Activated T-cell treated with anti-CD3 and anti-CD28 coated beads, Interleukin-2, amount 50 U/mL, for 4 hours (primary cell): ENCODE results near the gene BMPR1B. TPM values are rescaled to one million over a fixed set of nuclear protein-coding genes. Genes with fewer than 3 reads are reported as not detected.
"Not testable (repeated sequence)": the region's sequence is repeated elsewhere in the genome, so short reads cannot be mapped to it uniquely, and the experiment has no call there.

ENCODE experiments used
- ATAC-seq, 2 donors: fragments of 200-7000 bp; cut with Tn5 transposase; one replicate each; pipeline ENCODE4 v1.10.0; 2021
- DNase-seq: peaks from one replicate; pipeline ENCODE4 v3.0.0-alpha.2; 2020
- H3K27me3 Mint-ChIP-seq: one replicate; pipeline ENCODE4 v1.8.0; 2021; ENCODE audit warnings: low read depth, mixed read lengths
- H3K36me3 Mint-ChIP-seq: one replicate; pipeline ENCODE4 v1.8.0; 2022; ENCODE audit warnings: mixed read lengths; ENCODE audit not compliant: insufficient read depth
- H3K4me1 Mint-ChIP-seq: one replicate; pipeline ENCODE4 v1.8.0; 2021; ENCODE audit warnings: low read depth, mixed read lengths
- H3K4me3 Mint-ChIP-seq: one replicate; pipeline ENCODE4 v1.8.0; 2021; ENCODE audit warnings: mild to moderate bottlenecking, moderate library complexity, mixed read lengths
- H3K9me3 Mint-ChIP-seq: one replicate; pipeline ENCODE4 v1.8.0; 2021; ENCODE audit warnings: mixed read lengths
- total RNA-seq, 3 donors: library from RNA; stranded (reverse); gene quantifications; one replicate each; pipeline ENCODE4 v1.2.1, GENCODE V29; 2021

BMPR1B gene
- total RNA-seq, 3 donors from 2014 or later: not detected

DNA sequence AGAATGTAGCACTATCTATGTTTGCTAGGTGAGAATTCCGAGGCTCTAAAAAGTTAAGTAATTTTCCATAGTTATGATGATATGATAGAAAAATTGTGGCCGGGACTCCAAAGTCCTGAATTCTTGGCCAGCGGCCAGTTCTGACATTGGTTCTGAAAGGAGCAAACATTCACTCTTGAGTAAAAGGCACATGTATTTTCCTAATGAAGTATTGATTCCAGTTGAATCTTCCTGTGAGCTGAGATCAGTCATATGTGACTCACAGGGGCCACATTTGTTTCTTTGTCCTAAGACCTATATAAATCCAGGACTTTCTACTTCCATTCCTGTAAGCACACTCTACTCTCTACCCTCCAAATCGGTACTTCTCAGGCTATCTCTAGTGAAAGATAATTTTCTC is 349.9 kb downstream of the BMPR1B start:
- Mint-ChIP-seq H3K9me3 (no peaks in the 10 kb centered on the region), H3K4me3 (no peak overlapping the region), H3K4me1 (no peaks in the 10 kb centered on the region), H3K36me3 (no peaks in the 10 kb centered on the region), H3K27me3 (no peaks in the 10 kb centered on the region)
- ATAC-seq (no peak), DNase-seq (no peak)

DNA sequence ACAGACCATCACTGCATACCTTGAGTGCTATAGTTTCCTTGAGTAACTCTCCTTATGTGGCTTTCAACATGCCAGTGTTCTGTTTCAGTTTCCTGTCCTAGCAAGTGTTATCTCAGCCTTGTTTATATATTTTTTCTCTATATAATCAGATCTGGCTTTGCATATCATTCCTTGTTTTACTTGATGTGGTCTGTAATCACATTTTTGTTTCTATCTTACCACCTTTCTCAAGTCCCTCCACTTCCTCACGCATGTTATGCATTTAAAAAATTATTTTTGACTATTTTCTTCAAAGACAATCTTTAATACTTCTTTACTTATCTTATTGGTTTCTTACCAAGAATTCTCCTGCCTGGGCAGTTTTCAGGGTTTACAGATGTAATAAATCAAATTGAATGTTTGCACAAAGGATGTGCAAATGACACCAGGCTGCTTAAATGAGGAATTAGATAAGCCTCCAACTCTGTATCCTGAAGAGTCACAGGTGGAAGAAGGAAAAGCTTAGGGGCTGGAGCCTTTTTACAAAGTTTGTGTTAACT is 351.2 kb downstream of the BMPR1B start:
- ATAC-seq: no peak
- no peaks in the 10 kb centered on the region for H3K9me3 Mint-ChIP-seq
- no peaks in the 10 kb centered on the region for H3K4me1 Mint-ChIP-seq
- H3K4me3 Mint-ChIP-seq: no peak overlapping the region
- DNase-seq: no peak
- H3K36me3 Mint-ChIP-seq: no peaks in the 10 kb centered on the region
- H3K27me3 Mint-ChIP-seq: no peaks in the 10 kb centered on the region

DNA sequence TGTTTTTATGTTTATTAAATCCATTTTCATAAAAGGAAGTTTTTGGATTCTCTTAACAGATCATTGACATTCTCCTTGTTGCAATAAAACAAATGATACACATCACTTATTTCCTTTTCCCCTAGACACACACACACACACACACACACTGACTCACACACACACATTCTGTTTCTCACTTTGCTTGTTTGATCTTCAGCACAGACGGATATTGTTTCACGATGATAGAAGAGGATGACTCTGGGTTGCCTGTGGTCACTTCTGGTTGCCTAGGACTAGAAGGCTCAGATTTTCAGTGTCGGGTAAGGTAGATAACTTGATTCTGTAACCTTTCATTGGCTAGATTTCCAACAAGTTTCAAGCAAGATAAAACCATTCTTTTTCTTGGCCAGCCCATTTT is 356.8 kb downstream of the BMPR1B start:
- DNase-seq: no peak
- ATAC-seq: no peak
- Mint-ChIP-seq H3K4me3 (no peak overlapping the region), H3K27me3 (no peaks in the 10 kb centered on the region), H3K4me1 (no peaks in the 10 kb centered on the region), H3K9me3 (no peaks in the 10 kb centered on the region), H3K36me3 (no peaks in the 10 kb centered on the region)

DNA sequence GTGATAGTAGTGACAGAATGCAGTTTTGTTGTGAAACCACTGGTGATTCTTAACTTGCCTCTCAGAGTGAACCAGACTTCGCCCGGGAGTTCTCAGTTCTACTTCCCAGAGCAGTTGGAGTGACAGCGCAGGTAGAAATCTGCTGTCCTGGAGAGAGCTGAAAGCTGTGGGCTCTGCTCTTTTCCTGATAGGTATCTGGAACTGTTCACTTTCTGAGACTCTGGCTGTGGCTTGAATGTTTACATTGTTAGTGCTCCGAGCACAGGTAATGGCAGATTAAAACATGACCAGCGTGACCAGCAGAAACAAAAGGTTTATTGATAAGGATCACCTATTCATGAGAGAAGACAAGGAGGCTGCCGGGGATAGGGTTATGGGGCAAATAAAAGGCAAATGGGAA is 360.7 kb downstream of the BMPR1B start:
- Mint-ChIP-seq H3K9me3 (no peaks in the 10 kb centered on the region), H3K4me1 (no peaks in the 10 kb centered on the region), H3K4me3 (no peak overlapping the region), H3K36me3 (no peaks in the 10 kb centered on the region), H3K27me3 (peaks cover 2% of the 10 kb centered on the region)
- ATAC-seq: no peak
- DNase-seq: no peak

DNA sequence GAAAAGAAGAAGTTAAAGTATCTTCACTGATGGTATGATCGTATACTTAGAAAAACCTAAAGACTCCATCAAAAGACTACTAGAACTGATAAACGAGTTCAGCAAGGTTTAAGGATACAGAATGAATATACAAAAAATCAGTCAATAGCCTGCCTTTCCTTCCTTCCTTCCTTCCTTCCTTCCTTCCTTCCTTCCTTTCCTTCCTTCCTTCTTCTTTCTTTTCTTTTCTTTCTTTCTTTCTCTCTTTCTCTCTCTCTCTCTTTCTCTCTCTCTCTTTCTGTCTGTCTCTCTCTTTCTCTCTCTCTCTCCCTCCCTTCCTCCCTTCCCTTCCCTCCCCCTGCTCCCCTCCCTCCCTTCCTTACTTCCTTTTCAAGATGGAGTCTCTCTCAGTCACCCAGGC is 362.7 kb downstream of the BMPR1B start:
- Mint-ChIP-seq H3K9me3 (no peaks in the 10 kb centered on the region), H3K27me3 (peaks cover 2% of the 10 kb centered on the region), H3K36me3 (no peaks in the 10 kb centered on the region), H3K4me3 (no peak overlapping the region), H3K4me1 (no peaks in the 10 kb centered on the region)
- ATAC-seq (no peak), DNase-seq (no peak)

DNA sequence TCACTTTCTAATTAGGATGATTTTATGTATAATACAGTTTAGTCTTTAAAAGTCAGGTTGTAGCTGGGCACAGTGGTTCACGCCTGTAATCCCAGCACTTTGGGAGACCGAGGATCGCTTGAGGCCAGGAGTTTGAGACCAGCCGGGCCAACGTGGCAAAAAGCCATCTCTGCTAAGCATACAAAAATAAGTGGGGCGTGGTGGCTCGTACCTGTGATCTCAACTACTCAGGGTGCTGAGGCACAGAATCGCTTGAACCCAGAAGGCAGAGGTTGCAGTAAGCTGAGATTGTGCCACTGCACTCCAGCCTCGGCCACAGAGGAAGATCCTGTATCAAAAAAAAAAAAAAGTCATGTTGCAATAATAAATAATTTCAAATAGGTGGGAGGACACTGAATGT is 364.2 kb downstream of the BMPR1B start:
- Mint-ChIP-seq H3K9me3 (no peaks in the 10 kb centered on the region), H3K27me3 (peaks cover 2% of the 10 kb centered on the region), H3K4me3 (no peak overlapping the region), H3K4me1 (no peaks in the 10 kb centered on the region), H3K36me3 (no peaks in the 10 kb centered on the region)
- DNase-seq: no peak
- ATAC-seq: no peak

DNA sequence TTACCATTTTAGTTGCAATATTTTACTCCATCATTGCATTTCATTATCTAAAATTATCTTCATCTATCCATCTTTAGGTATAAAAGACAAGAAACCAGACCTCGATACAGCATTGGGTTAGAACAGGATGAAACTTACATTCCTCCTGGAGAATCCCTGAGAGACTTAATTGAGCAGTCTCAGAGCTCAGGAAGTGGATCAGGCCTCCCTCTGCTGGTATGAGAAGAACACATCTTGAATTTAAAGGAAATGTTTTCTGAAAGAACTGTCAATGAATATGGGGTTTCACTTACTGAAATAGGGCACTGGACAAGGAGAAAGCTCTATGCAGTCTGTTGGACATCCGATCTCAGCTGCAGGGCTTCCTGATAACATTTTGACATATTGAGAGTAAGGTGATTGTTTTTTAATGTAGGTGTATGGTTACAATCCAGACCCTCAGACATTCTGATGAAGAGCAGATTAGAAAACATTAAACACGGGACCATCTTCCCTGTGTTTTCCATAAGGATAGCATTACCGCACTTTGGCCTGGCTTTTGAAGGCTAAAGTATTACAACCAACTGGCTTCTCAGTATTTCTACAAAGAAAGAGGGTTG is 367.2 kb downstream of the BMPR1B start:
- Mint-ChIP-seq H3K27me3 (peaks cover 2% of the 10 kb centered on the region), H3K4me1 (no peaks in the 10 kb centered on the region), H3K4me3 (no peak overlapping the region), H3K36me3 (no peaks in the 10 kb centered on the region), H3K9me3 (no peaks in the 10 kb centered on the region)
- no peak for DNase-seq
- ATAC-seq: no peak

DNA sequence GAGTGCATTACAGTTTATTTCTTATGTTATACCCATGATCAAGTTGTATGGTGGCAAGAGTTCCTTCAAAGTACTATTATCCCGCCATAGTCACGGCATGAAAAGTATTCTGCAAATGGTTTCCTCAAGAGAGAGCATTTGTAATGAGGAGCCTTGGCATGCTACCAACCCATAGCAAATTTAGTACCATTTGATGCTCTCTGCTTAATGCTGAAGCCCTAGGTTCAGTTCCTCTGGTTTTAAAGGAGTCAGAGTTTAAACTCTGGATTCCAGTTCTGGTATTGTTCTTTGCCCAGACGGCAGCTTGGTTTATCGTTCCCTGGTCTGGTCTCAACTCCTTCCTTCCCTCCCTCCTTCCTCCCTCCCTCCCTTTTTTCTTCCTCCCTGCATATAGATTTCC is 371.3 kb downstream of the BMPR1B start:
- Mint-ChIP-seq H3K36me3 (no peaks in the 10 kb centered on the region), H3K9me3 (no peaks in the 10 kb centered on the region), H3K27me3 (peaks cover 1% of the 10 kb centered on the region), H3K4me1 (no peaks in the 10 kb centered on the region), H3K4me3 (no peak overlapping the region)
- ATAC-seq (no peak), DNase-seq (no peak)

DNA sequence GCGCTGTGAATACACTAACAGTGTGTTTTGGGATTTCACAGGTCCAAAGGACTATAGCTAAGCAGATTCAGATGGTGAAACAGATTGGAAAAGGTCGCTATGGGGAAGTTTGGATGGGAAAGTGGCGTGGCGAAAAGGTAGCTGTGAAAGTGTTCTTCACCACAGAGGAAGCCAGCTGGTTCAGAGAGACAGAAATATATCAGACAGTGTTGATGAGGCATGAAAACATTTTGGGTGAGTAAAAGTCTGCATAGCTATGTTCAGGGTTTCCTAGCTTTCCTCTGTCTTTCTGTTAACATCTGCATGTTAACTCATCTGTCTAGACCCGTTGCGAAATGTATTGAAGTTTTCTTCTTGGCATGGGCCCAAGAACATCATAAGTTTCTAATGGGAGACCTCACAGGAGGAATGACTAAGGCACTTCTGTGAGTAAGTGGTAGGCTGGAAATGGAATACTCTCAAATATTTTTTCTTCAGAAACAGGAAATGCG is 372.1 kb downstream of the BMPR1B start:
- H3K4me3 Mint-ChIP-seq: no peak overlapping the region
- no peaks in the 10 kb centered on the region for H3K9me3 Mint-ChIP-seq

DNA sequence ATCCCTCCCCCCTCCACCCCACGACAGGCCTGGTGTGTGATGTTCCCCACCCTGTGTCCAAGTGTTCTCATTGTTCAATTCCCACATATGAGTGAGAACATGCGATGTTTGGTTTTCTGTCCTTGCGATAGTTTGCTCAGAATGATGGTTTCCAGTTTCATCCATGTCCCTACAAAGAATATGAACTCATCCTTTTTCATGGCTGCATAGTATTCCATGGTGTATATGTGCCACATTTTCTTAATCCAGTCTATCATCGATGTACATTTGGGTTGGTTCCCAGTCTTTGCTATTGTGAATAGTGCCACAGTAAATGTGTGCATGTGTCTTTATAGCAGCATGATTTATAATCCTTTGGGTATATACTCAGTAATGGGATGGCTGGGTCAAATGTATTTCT is 376.3 kb downstream of the BMPR1B start:
- not testable (repeated sequence) for H3K9me3 Mint-ChIP-seq, H3K4me1 Mint-ChIP-seq, H3K27me3 Mint-ChIP-seq, ATAC-seq, H3K36me3 Mint-ChIP-seq, H3K4me3 Mint-ChIP-seq, DNase-seq

More for the DNA sequence above, 372.1 kb downstream of the BMPR1B start:
- peak; percentile 67 to 83 for ATAC-seq
- Mint-ChIP-seq H3K27me3 (peaks cover 1% of the 10 kb centered on the region), H3K4me1 (no peaks in the 10 kb centered on the region), H3K36me3 (no peaks in the 10 kb centered on the region)
- no peak for DNase-seq

DNA sequence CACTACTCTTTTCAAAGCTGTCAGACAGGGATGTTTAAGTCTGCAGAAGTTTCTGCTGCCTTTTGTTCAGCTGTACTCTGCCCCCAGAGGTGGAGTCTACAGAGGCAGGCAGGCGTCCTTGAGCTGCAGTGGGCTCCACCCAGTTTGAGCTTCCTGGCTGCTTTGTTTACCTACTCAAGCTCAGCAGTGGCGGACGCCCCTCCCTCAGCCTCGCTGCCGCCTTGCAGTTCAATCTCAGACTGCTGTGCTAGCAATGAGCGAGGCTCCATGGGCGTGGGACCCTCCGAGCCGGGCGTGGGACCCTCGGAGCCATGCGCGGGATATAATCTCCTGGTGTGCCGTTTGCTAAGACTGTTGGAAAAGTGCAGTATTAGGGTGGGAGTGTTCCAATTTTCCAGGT is 381.7 kb downstream of the BMPR1B start:
- DNase-seq, H3K4me1 Mint-ChIP-seq, H3K9me3 Mint-ChIP-seq, ATAC-seq, H3K36me3 Mint-ChIP-seq, H3K4me3 Mint-ChIP-seq: not testable (repeated sequence)
- H3K27me3 Mint-ChIP-seq: peaks cover 12% of the 10 kb centered on the region

DNA sequence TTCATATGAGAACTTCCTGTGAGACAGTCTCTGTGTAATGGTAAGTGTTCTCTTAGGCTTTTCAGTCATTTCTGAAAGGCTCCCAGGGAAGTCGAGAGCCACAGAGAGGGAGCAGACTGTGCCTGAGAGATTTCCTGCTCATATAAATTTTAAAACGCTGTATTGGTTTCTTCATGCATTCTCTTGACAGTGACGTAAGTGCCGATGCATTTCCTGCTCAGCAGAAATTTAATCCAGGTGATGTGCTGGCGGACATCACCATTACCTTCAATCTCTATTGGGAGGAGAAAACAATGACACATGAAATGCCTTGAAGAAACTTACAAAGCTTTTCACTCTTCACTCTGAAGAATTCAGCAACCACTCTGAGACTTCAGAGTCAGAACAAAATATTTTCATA is 383.6 kb downstream of the BMPR1B start:
- H3K4me1 Mint-ChIP-seq: no peaks in the 10 kb centered on the region
- ATAC-seq: no peak

DNA sequence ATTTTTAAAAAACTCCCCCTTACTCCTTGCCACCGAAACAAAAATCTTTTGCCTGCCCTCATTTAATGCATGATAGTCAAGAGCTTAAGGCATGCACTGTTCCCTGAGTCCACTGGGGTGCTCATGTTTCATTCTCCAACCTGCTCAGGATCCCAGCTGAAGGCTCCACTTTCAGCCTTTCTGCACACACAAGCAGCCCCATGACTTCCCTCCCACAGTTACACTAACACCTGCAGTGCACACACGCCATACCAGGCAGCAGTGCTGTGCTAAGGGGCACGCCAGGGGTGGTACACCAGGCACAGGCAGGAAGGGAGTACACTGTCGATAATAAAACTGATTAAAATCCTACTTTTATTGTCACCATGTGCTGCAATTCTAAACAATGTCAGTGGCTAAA is 385.2 kb downstream of the BMPR1B start:
- ATAC-seq: no peak
- no peak overlapping the region for H3K4me3 Mint-ChIP-seq
- peaks cover 12% of the 10 kb centered on the region for H3K27me3 Mint-ChIP-seq
- H3K36me3 Mint-ChIP-seq: no peaks in the 10 kb centered on the region
- no peak for DNase-seq
- H3K4me1 Mint-ChIP-seq: no peaks in the 10 kb centered on the region
- H3K9me3 Mint-ChIP-seq: peaks cover 7% of the 10 kb centered on the region

More for the DNA sequence above, 383.6 kb downstream of the BMPR1B start:
- Mint-ChIP-seq H3K36me3 (no peaks in the 10 kb centered on the region), H3K9me3 (peaks cover 7% of the 10 kb centered on the region), H3K4me3 (no peak overlapping the region), H3K27me3 (peaks cover 12% of the 10 kb centered on the region)
- DNase-seq: no peak

DNA sequence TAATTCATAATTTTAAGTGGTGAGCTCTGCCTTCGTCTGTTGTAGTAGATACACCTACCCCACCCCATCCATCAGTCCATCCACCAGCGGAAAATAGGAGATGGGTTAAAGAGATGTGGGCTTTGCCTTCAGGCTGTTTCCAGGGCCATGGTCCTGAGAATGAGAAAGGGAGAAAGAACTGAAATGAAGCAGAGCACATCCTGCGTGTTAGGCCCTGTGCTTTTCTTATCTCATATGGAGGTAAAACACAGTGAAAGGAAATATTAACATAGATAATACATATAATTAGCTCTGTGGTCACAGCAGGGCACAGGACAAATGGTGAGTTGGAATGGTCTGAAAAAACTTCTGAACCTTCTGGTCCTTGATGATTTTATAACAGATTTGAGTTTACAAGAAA is 393.5 kb downstream of the BMPR1B start:
- Mint-ChIP-seq H3K36me3 (no peaks in the 10 kb centered on the region), H3K27me3 (no peaks in the 10 kb centered on the region), H3K4me3 (no peak overlapping the region), H3K4me1 (peaks cover 15% of the 10 kb centered on the region), H3K9me3 (no peaks in the 10 kb centered on the region)
- DNase-seq (no peak), ATAC-seq (no peak)

DNA sequence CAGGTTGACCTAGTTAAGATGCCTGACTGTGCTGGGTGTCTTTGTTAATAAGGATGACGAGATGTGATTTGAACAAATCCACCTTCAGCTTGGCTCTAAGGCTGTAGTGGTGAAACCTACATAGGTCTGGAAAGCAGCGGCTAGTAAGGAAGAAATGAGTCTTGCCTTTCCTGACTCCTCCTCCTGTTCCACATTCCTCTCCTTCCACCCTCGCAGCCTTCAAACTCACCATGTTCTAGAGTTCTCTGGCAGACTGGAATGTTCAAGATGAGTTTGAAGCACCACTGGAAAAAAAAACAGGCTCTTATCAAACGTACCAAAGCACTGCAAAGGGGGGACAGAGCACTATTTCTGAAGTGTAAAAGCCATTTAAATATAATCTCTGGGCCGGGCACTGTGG is 395.4 kb downstream of the BMPR1B start:
- DNase-seq (no peak), ATAC-seq (no peak)
- no peaks in the 10 kb centered on the region for H3K27me3 Mint-ChIP-seq
- peaks cover 17% of the 10 kb centered on the region for H3K4me1 Mint-ChIP-seq
- no peaks in the 10 kb centered on the region for H3K36me3 Mint-ChIP-seq
- H3K4me3 Mint-ChIP-seq: no peak overlapping the region
- H3K9me3 Mint-ChIP-seq: no peaks in the 10 kb centered on the region
